ENCODE results near the gene KRT32.

GRCh38 chr17:41464682-41465081 lies 2.5 kb downstream of the KRT32 start:
- TF ChIP-seq, protein P1, sequence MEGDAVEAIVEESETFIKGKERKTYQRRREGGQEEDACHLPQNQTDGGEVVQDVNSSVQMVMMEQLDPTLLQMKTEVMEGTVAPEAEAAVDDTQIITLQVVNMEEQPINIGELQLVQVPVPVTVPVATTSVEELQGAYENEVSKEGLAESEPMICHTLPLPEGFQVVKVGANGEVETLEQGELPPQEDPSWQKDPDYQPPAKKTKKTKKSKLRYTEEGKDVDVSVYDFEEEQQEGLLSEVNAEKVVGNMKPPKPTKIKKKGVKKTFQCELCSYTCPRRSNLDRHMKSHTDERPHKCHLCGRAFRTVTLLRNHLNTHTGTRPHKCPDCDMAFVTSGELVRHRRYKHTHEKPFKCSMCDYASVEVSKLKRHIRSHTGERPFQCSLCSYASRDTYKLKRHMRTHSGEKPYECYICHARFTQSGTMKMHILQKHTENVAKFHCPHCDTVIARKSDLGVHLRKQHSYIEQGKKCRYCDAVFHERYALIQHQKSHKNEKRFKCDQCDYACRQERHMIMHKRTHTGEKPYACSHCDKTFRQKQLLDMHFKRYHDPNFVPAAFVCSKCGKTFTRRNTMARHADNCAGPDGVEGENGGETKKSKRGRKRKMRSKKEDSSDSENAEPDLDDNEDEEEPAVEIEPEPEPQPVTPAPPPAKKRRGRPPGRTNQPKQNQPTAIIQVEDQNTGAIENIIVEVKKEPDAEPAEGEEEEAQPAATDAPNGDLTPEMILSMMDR (IDR thresholded peaks at IDR 0.05) = no peak
- no peak for TF ChIP-seq POLR2A (IDR thresholded peaks at IDR 0.05)
- TF ChIP-seq POLR2AphosphoS5 (IDR thresholded peaks at IDR 0.05) = peak in 1 of 3 donors; percentile 6
